Stimulated activated CD8-positive, alpha-beta memory T cell treated with anti-CD3 and anti-CD28 coated beads, Interleukin-15, amount 100 ng/mL, for 24 hours (primary cell): ENCODE measurements around the gene PIAS4.

Experiments used
- DNase-seq: peaks from one replicate; pipeline ENCODE4 v3.0.0-alpha.2; 2020; ENCODE audit warnings: low read depth

Gene PIAS4

DNA sequence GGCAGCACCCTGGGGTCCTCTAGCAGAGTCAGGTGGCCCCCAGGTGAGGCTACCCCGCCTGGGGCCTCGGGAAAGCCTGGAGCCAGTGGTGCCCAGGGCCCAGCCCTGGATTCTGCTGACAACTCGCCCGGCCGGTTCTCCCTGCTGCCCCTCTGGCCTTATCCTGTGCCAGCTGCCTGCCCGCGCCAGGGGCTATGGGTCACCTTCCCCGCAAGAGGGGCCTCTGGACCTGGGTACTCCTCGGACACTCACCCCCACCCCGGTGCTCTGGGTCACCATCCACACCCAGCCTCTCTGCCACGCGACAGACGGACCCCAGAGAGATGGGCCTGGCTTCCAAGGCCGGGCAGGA lies 35.2 kb downstream of the PIAS4 start:
- no peak for DNase-seq

DNA sequence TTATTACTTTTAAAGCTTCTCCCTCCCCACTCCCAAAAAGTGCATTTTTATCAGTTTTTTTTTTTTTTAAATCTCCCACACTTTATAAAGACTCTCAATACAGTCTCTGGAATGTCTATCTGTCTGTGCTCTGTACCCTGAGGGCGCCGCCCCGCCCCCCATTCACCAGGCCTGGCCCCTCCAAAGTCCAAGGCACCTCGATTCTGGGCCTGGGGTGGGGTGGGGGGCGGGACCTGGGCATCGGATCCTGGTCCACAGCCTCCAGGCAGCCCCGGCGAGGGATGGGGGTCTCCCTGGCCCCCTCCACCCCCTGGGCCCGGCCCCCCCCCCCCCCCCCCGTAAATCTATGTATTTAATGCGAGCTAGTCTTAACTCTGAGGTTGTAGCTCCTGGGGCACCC lies 35.9 kb downstream of the PIAS4 start:
- no peak for DNase-seq

DNA sequence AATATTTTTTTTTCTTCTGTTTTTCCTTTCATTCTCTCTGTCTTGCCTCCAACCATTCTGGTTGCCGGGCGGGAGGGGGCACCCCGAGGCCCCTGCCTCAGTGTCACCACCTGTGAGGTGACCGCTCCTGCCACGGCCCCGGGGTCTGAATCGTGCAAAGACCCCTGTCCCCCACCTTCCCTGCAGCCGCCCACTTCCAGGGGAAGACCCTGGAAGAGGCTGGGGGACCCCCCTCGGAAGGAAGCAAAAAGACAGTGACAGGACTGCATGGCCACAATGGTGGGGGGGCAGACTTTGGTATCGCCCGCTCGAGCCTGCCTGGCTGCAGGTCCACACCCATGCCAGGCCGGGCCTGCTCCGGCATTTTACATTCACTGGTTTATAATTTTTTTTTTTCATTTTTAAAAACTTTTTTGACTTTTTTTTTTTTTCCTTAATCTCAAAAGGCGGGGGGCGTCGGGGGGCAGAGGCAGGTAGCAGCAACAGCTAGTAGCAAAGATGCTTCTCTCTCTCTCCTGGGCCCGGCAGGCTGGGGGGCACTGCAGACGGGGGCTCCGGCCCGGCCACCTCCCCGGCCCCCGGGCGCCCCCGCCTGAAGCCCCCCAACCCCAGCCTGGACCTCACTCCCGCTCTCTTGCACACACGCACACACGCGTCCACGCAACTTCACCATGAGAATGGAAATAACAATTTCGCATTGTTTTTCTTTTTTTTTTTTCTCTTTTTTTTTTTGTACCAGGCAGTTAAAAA lies 36.6 kb downstream of the PIAS4 start:
- DNase-seq = no peak

DNA sequence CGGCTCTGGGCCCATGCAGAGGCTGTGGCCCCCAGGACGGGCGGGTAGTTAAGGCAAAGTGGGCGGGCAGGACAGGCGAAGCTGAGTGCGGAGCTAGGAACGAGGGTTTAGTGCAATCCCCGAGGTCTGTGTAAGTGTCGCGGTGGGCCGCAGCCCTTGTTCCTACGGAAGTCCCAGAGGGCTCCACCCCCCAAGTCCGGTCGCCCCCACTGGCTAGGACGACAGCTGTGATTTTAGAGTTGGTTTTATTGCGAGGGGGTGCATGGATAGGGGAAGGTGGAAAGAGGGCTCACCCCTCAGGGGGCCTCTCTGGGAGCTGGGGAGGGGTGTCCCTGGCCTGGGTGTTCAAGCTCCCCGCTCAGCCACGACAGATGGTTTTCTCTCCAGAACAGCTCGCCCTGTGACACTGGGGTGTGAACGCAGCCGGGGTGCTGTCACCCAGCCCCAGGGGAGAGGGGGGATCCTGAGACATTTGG lies 37.5 kb downstream of the PIAS4 start:
- DNase-seq = no peak

DNA sequence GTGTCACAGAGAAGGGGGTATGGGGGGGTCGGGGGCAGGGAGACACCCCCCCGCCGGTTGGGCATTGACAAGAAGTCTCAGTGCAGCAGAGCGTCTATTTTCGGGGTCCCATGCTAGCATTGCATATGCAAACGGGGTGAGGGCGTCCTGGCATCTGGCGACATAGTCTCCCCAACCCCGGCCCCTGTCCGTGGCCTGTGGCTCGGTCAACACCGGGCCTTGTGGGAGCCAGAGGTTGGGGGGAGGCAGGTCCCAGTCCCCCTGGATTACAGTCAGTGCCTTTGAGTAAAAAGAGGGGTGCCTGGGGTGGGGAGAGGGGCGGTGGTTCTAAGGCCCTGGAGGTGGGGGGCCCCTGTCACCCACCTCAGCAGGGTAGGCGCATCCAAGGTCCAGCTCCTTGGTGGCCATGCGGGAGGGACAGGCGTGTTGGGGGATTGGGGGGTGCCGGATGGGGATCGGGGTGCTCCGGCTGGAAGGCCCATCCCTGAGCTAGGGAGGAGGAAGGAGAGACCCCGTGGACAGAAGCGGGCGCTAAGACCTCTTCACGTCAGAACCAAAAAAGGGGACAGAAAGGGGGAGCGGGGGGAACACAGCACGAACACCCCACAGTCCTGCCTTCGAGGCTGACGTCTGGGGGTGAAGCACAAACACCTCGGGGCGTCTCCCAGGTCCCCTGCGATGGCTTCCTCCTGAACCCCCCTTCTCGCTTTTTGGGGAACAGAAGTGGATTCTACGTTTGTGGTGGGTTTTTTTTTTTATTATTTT lies 38.2 kb downstream of the PIAS4 start:
- DNase-seq = no peak

DNA sequence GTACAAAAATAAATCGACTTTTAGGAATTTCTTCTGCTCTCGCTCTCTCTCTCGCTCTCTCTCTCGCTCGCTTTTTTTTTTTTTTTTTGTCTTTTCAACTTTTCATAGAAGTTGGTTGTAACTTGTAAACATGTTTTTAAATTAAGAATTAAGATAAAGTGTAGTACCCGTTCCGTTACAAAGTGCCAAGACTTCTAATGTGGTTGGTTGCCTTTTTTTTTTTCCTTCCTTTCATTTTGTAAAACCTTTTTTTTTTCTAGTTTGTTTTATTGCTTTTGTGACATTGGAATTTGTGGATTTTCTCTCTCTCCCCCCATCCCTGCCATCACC lies 38.8 kb downstream of the PIAS4 start:
- DNase-seq = no peak

DNA sequence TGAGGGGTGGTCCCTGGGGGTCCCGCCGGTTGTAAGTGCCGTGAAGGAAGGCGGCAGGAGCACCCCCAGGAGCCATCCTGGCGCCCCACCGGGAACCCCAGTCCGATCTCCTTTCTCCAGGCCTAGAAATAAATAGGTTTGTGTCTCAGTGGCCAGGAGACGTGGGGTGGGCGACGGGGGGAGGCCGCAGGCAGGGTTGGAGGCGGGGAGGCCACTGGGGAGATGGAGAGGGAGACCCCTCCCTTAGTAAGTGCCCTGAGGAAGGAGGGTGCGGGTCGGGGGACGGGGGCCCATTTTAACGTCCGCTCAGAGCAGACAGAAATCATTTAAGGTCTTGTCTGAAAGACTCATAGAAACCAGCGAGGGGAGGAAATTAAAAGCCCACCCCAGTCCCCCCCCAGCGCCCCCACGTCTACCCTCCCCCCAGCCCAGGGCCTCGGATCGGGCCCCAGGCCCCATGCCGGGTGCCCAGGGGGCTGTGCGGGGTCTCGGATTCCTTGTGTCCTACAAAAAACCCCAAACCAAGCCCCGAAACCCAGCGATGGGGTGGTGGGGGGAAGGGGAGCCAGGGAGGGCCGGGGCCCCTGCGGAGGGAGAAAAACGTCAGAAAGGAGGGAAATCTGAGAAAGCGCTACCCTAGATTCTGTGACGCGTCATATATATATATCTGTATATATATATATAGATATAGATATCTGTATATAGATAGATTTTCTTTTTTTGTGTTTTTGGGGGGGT lies 39.6 kb downstream of the PIAS4 start:
- no peak for DNase-seq

DNA sequence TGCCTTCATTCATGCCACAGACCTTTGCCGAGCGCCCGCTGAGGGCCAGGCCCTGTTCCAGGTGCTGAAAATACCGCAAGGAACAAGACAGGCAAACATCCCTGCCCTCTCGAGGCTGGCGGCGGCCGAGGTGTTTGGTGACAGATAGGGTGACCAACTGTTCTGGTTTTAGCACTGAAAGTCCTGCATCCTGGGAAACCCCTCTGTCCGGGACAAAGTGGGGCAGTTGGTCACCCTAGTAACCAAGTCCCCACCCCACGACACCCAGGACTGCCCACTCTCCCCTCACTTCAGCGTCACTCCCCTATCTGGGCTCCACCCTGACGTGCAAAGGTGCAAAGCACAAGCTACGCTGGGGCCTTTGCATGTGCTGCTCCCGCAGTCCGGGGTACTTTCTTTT lies 41.9 kb downstream of the PIAS4 start:
- DNase-seq = no peak

DNA sequence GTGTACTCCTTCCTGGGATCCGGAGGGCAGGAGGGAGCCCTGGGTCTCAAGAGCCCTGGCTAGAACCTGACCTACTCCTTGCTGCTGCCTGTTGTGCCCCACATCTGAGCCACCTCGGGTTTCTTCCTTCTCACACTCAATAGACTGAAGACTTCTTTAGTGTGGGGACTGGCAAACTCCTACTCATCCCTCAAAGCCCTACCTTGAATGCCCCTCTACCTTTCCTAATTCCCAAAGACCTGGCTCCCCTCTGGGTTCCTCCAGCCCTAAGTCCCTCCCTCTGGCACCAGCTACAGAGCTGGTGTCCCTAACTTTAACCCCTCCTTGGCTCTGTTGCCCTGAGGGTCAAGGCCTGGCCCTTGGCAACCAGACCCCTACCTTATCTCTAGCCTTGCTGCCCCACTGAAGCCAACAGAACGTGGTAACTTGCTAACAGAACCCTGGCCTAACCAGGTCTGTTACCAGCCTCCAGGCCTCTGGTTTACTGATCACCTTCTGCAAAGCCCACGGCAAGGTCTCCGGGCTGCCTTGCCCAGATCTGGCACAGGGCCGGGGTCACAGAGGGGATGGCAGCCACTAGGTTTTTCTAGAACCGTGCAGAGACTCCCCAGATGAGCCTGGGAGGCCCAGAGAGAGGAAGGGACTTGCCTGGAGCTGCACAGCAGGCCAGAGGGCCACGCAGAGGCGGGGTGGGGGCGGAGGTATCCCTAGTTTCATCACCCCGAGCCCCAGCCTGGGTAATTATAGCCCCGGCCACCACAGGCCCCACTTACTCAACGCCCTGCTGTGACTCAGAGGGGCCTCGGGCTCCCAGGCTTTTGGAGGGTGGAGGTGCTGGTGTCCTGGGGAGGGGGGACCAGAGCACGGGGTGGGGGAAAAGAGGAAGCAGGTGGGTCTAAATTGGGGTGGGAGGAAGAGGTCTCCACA lies 43.9 kb downstream of the PIAS4 start:
- no peak for DNase-seq

DNA sequence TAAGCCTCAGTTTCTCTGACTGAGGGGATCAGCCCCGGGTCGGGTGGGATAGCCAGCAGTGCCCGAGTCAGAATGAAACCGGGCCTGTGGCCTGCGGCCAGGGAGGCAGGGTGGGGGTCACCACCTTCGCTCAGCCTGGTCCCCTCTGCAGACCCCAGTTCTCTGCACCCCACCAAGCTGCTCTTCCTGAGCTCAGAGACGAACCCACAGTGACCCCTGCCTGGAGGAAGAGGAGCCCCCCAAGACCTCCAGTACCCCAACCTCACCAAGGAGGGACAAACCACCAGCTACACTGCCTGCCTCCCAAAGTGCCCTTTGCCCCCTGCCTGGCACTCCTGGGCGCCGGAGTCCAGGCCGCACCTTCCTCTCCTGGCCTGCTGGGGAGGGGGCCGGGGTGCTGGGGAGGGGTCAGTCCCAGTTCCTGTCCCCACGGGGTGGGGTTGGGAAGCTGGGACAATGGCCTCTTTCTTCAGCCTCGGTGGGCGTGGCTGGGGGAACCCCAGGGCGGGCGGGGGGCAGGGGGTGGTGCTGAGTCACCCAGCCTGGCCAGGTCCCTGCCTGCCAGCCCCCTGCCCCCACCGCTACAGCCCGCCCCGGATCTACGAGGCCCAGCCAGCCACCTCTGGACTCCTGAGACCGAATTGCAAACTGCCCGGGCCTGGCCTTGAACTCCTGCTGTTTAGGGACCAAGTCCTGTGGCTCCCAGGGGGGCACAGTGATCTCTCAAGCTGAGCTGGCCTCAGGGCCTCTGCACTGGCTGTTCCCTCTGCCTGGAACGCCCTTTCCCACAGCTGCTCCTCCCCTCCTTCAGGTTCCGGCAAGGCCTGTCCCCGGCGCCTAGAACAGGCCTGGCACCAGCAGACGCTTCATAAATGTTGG lies 44.8 kb downstream of the PIAS4 start:
- DNase-seq = no peak

DNA sequence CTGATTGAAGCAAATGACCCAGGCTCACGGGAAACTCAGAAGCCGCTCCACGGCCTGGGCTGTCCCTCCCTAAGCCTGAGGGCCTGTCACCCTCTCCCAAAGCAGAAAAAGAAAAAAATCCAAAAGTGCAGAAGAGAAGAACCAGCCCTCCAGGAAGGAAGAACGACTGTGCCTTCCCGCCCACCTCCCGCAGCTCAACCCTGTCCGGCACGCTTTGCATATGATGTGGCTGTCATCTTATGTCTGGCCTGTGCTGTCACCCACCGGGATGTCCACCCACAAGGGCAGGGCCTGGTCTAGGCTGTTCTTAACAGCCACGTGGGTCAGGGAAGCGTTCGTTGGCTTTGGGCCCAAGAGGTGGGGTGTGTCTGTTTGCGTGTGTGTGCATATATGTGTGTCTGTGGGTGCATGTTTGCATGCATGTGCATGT lies 45.5 kb downstream of the PIAS4 start:
- no peak for DNase-seq

DNA sequence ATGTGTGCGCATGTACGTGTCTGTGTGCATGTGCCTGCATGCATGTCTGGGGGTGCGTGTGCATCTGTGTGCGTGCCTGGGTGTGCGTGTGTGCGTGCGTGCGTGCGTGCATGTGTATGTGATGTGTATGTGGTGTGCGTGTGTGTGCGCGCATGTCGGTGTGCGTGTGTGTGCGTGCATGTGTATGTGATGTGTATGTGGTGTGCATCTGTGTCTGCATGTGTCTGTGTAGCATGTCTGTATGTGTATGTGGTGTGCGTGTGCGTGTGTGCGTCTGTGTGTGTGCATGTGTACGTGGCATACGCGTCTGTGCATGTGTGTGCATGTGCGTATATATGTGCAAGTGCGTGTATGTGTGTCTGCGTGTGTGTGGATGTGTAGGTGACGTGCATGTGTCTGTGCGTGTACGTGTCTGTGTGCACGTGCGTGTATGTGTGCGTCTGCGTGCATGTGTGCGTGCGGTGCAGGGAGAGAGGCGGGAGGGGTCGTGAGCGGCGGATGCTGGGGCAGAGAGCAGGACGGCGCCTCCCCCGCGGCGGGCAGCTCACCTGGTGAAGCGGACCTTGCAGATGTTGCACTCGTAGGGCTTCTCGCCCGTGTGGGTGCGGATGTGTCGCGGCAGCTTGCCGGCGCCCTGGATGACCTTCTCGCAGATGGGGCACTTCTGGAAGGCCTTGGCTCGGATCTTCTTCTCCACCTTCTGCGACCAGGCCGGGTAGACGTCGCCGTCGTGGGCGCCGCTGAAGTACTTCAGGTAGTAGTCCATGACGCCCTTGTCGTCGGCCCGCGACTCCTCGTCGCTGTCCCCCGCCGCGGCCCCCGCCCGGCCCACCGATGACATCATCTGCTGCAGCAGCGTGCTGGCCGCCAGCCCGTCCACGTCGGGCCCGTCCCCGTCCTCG lies 46.1 kb downstream of the PIAS4 start:
- no peak for DNase-seq

DNA sequence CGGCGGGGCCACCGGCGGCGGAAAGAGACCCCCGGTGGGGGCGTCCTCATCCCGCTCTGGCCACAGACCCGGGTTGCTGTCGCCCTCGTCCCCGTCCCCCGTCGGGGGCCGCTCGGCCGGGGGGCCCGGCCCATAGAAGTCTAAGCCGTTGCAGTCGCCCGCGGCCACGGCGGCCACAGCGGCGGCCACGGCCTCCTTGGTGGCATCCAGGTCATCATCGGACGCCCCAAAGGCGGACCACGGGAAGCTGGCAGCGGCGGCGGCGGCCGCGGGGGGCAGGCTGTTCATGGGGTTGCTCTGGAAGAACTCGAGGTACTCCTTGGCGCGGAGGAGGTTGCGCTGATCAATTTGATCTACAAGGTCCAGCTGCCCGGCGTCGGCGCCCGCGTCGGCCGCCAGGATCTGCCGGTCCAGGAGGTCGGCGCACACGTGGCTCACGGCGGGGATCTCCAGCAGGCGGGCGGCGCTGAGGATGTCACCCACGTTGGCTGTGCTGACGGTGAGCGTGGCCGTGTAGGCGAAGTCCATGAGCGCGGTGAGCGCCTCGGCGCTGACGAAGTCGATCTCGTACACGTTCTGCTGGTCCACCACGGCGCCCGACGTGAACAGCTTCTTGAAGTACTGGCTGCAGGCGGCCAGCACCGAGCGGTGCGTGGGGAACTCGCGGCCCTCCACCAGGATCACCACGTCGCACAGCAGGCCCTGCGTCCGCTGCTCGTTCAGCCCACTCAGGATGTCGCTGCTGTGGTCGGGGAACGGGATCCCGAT lies 47.1 kb downstream of the PIAS4 start:
- no peak for DNase-seq

DNA sequence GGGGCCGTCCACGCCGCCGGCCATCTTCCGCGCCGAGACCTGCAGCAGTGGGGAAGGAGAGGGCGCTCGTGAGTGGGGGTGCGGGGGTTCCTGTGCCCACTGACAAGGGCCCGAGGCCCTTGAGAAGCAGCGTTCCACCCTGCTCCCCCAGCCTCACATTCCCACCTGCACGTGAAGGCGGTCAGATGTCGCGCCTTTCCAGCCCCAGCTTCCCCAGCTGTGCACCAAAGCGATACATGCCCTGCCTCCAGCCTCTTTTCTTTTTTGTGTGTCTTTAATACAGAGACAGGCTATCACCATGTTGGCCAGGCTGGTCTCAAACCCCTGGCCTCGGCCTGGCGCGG lies 47.6 kb downstream of the PIAS4 start:
- DNase-seq = no peak

DNA sequence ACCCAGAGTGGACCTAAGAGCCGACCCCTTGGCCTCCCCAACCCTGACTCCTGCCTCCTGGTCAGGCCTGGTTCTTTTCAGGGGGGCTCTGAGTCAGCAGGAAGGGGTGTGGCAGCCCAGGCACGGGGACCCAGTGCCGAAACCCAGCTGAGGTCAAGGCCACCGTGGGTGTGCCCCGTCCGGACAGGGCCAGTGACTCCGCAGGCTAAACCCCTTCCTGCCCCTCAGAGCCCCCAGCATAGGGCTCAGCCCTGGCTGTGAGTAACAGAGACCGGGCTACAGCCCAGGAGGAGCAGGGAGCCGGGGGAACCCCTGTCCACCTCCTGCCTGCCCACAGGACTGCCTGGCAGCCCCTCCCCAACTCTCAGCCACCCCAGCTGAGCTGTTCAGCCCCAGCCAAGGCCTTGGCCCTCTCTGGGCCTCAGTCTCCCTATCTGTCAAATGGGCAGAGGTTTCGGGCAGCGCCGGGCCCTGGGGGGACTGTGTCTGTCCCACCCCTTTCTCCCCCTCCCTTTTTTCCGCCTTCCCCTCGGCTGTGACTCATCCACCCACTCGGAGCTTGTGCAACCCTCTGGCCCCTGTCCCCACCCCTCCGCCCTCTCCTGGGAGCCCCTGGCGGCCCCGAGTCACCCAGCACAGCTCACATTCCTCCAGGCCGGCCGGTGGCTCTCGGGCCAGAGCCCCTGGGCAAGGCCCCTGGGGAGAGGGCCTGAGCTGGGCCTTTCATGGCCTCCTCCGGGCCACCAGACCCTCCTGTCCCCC lies 50.6 kb downstream of the PIAS4 start:
- DNase-seq = no peak

DNA sequence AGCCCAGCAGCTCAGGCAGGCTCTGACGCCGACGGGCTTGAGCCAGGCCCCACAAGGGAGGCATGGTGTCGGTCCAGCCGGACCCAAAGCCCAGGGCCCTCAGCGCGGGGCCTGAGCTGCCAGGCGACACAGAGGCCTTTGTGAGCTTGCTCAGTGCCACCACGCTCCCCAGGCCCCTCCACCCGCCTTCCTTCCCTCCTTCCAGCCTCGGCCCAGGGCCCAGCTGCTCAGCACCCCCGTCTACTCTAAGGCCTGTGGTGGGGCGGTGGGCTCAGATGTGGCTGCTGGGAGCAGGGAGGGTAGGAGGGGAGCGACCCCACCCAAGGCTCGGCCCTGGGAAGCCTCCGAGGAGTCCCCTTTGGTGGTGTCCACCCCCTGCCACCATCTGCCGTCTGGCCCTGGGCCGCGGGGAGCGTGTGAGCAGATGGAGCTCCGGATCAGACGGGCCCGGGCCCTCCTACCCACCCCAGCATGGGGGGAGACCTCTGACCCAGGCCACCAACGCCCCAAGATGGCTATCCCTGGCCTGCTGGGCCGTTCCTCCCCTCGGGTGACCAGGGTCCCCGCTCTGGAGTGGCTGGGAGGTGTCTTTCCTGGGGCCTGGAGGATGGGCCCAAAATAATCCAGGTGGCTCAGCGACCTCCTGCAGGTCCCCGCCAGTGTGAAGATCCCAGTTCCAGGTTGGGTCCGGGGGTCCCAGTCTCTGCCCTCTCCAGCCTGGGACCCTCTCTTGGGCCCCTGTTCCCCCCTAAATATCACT lies 51.3 kb downstream of the PIAS4 start:
- DNase-seq = no peak

DNA sequence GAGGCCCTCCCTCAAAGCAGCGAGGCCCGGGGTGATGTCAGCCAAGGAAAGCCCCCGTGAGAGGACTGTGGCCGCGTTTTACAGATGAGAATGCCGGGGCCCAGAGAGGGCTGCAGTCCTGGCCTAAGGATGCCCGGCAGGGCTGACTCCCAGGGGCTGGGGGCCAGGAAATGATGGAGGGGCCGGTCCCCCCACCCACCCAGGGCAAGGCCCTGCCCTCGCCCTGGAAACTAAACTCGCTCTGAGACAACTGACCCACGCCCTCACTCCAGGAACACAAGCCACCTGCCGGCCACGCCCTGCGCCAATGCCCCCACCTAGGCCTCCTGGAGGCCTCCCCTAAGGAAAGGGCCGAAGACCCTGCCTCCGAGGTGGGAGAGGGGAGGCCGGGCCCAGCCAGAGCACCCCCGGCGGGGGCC lies 51.9 kb downstream of the PIAS4 start:
- no peak for DNase-seq
